Measurements from ENCODE around the gene DDIT3. TPM values are rescaled to one million over a fixed set of nuclear protein-coding genes. Genes with fewer than 3 reads are reported as not detected.
"Not testable (repeated sequence)": the region's sequence is repeated elsewhere in the genome, so short reads cannot be mapped to it uniquely, and the experiment has no call there.

The DDIT3 gene
- total and polyA plus RNA-seq, 9 donors = 9.7 to 28.3 (median 13.1) TPM

GRCh38 chr12:57498132-57498502 lies 22.2 kb downstream of the DDIT3 start:
- 78% methylated on average over 3 of the region's 9 CpGs for WGBS (ENCODE audit: insufficient coverage)
- Histone ChIP-seq H3K9me3 (replicated peaks; ENCODE audit: control insufficient read depth, low read depth, low read length) (no peaks in the 10 kb centered on the region), H3K36me3 (ENCODE audit: control insufficient read depth, insufficient read depth, low read length) (peaks cover 48% of the 10 kb centered on the region)

DNA sequence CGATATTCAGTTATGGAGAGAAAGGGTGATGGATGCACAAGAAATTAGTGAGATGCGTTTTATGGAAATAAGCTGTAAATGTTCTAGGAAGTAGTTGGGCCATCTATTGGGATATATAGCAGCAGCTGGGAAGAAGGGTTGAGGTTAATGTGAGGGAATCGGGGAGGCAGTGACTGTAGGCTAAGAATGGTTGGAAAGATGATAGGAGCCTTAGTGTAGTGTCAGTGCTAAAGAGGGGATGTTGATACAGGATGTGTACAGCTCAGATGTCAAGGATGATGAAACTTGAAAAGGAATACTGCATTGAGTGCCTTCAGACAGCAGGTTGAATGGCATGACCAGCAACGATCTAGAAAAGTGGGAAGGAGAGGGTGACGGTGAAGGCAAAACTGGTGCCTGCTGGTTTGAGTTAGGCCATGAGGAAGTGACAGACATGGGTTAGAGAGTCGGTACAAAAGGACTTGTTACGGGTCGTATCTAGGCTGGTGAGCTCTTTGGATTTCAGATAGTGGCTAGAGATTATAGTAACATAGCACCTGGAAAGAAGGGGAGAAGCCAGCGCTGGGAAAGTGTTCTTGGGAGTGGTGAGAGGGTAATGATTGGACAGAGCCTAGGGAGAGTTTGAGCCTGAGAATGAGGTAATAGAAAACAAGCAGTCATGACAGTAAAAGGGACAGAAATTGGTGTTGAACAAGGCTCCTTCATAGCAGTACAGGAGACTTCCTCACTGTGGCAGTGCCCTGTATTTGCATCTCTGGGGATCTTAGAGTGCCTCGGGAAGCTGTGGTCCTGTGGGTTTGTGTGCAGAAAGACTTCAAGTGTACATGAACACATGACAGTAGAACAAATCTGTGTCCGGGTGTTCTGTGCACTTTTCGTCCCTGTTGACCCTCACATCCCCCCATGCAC lies 22.8 kb downstream of the DDIT3 start:
- Histone ChIP-seq H3K9me3 (replicated peaks; ENCODE audit: control insufficient read depth, low read depth, low read length) (no peaks in the 10 kb centered on the region), H3K4me3 (ENCODE audit: low read length) (no peak overlapping the region), H3K36me3 (ENCODE audit: control insufficient read depth, insufficient read depth, low read length) (peaks cover 53% of the 10 kb centered on the region), H3K27me3 (ENCODE audit: control insufficient read depth, insufficient read depth, low read length) (no peaks in the 10 kb centered on the region), H3K27ac (ENCODE audit: low read length) (no peak overlapping the region), H3K4me1 (ENCODE audit: control insufficient read depth, insufficient read depth, low read length) (no peaks in the 10 kb centered on the region)
- WGBS (ENCODE audit: insufficient coverage) = 96% methylated on average over 11 of the region's 12 CpGs
- no peak for DNase-seq

More at GRCh38 chr12:57498132-57498502, 22.2 kb downstream of the DDIT3 start:
- DNase-seq = no peak
- Histone ChIP-seq H3K27me3 (ENCODE audit: control insufficient read depth, insufficient read depth, low read length) (no peaks in the 10 kb centered on the region), H3K4me1 (ENCODE audit: control insufficient read depth, insufficient read depth, low read length) (no peaks in the 10 kb centered on the region), H3K27ac (ENCODE audit: low read length) (no peak overlapping the region), H3K4me3 (ENCODE audit: low read length) (no peak overlapping the region)

GRCh38 chr12:57496822-57497221 lies 23.5 kb downstream of the DDIT3 start:
- Histone ChIP-seq H3K4me1 (ENCODE audit: control insufficient read depth, insufficient read depth, low read length) (no peaks in the 10 kb centered on the region), H3K27me3 (ENCODE audit: control insufficient read depth, insufficient read depth, low read length) (no peaks in the 10 kb centered on the region), H3K36me3 (ENCODE audit: control insufficient read depth, insufficient read depth, low read length) (peaks cover 48% of the 10 kb centered on the region)

GRCh38 chr12:57495051-57495701 lies 25.1 kb downstream of the DDIT3 start:
- H3K9me3 ChIP-seq (replicated peaks; ENCODE audit: control insufficient read depth, low read depth, low read length); H3K4me3 ChIP-seq (ENCODE audit: low read length); H3K27me3 ChIP-seq (ENCODE audit: control insufficient read depth, insufficient read depth, low read length); DNase-seq; H3K4me1 ChIP-seq (ENCODE audit: control insufficient read depth, insufficient read depth, low read length); H3K27ac ChIP-seq (ENCODE audit: low read length): not testable (repeated sequence)
- peaks cover 49% of the 10 kb centered on the region for H3K36me3 ChIP-seq (ENCODE audit: control insufficient read depth, insufficient read depth, low read length)
- WGBS (ENCODE audit: insufficient coverage) = 96% methylated on average over 25 of the region's 48 CpGs

More at GRCh38 chr12:57496822-57497221, 23.5 kb downstream of the DDIT3 start:
- DNase-seq = no peak
- Histone ChIP-seq H3K9me3 (replicated peaks; ENCODE audit: control insufficient read depth, low read depth, low read length) (no peaks in the 10 kb centered on the region), H3K27ac (ENCODE audit: low read length) (no peak overlapping the region), H3K4me3 (ENCODE audit: low read length) (no peak overlapping the region)

GRCh38 chr12:57491393-57492280 lies 28.7 kb downstream of the DDIT3 start:
- Histone ChIP-seq H3K9me3 (replicated peaks; ENCODE audit: control insufficient read depth, low read depth, low read length) (no peaks in the 10 kb centered on the region), H3K36me3 (ENCODE audit: control insufficient read depth, insufficient read depth, low read length) (peaks cover 39% of the 10 kb centered on the region), H3K27me3 (ENCODE audit: control insufficient read depth, insufficient read depth, low read length) (no peaks in the 10 kb centered on the region), H3K27ac (ENCODE audit: low read length) (no peak overlapping the region), H3K4me3 (ENCODE audit: low read length) (no peak overlapping the region), H3K4me1 (ENCODE audit: control insufficient read depth, insufficient read depth, low read length) (peaks cover 15% of the 10 kb centered on the region)
- DNase-seq = no peak
- WGBS (ENCODE audit: insufficient coverage) = 90% methylated on average over 8 of the region's 15 CpGs

DNA sequence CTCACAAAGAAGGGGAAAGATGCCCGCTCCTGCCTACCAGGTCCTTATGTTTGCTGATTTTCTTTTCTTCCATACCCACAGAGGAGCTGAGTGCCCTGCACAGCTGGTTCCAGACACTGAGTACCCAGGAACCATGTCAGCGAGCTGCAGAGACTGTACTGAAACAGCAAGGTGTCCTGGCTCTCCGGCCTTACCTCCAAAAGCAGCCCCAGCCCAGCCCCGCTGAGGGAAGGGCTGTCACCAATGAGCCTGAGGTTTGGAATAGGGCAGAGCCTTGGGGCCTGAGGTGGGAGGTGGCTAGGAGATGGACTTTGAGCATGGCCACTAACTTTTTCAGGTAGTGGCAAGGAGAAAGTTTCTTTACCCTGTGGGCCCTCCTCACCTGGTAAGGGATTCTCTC lies 30.2 kb downstream of the DDIT3 start:
- no peaks in the 10 kb centered on the region for H3K9me3 ChIP-seq (replicated peaks; ENCODE audit: control insufficient read depth, low read depth, low read length)
- peaks cover 15% of the 10 kb centered on the region for H3K4me1 ChIP-seq (ENCODE audit: control insufficient read depth, insufficient read depth, low read length)
- H3K27ac ChIP-seq (ENCODE audit: low read length) = no peak overlapping the region
- peaks cover 33% of the 10 kb centered on the region for H3K36me3 ChIP-seq (ENCODE audit: control insufficient read depth, insufficient read depth, low read length)
- no peak overlapping the region for H3K4me3 ChIP-seq (ENCODE audit: low read length)
- DNase-seq = no peak
- WGBS (ENCODE audit: insufficient coverage) = 100% methylated on average over 3 of the region's 4 CpGs
- H3K27me3 ChIP-seq (ENCODE audit: control insufficient read depth, insufficient read depth, low read length) = no peaks in the 10 kb centered on the region

- H3K4me3 ChIP-seq (ENCODE audit: low read length) = peak overlapping the region; percentile 87
- no peaks in the 10 kb centered on the region for H3K9me3 ChIP-seq (replicated peaks; ENCODE audit: control insufficient read depth, low read depth, low read length)
- peaks cover 33% of the 10 kb centered on the region for H3K36me3 ChIP-seq (ENCODE audit: control insufficient read depth, insufficient read depth, low read length)
- 62% methylated on average over 2 of the region's 5 CpGs for WGBS (ENCODE audit: insufficient coverage)
- peaks cover 15% of the 10 kb centered on the region for H3K4me1 ChIP-seq (ENCODE audit: control insufficient read depth, insufficient read depth, low read length)
- H3K27me3 ChIP-seq (ENCODE audit: control insufficient read depth, insufficient read depth, low read length) = no peaks in the 10 kb centered on the region
- no peak for DNase-seq
- no peak overlapping the region for H3K27ac ChIP-seq (ENCODE audit: low read length)
Measured at GRCh38 chr12:57489157-57489641, 31.1 kb downstream of the DDIT3 start.

DNA sequence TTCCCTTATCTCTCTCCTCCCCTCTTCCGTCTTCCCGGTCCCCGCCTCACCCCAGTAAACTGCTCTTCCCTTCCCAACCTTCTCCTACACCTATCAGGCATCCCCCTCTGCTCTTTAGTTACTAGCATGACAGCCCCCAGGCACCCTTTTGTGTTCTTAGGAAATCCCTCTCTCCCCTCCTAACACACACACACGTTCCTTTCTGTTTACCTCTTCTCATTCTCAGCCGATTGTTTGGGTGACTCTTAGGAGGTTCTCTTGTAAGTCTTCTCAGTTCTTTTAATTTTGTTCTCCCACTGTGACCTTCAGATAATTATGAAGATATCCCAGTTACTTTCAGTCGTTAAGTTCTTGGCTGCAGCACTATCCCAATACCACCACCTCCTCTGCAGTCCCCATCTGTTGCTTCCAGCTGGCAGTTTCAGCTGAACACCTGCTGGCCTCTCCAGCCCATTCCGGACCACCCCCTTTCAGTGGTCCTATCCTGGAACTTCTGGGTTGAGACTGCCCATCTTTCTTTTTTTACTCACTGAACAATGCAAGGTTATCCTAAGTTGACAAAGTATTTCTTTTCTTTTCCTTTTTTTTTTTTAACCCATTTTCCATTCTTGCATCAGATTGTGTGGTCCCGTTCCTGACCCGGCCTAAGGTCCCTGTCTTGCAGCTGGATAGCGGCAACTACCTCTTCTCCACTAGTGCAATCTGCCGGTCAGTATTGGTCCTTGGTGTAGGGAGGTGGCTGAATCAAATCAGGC lies 31.7 kb downstream of the DDIT3 start:
- peak overlapping the region; percentile 69 for H3K27ac ChIP-seq (ENCODE audit: low read length)
- 2% methylated on average over 4 of the region's 11 CpGs for WGBS (ENCODE audit: insufficient coverage)
- no peaks in the 10 kb centered on the region for H3K27me3 ChIP-seq (ENCODE audit: control insufficient read depth, insufficient read depth, low read length)
- H3K4me3 ChIP-seq (ENCODE audit: low read length) = peak overlapping the region; percentile 87
- H3K9me3 ChIP-seq (replicated peaks; ENCODE audit: control insufficient read depth, low read depth, low read length) = no peaks in the 10 kb centered on the region
- H3K36me3 ChIP-seq (ENCODE audit: control insufficient read depth, insufficient read depth, low read length) = peaks cover 33% of the 10 kb centered on the region
- H3K4me1 ChIP-seq (ENCODE audit: control insufficient read depth, insufficient read depth, low read length) = peaks cover 15% of the 10 kb centered on the region
- no peak for DNase-seq

GRCh38 chr12:57487597-57488401 lies 32.5 kb downstream of the DDIT3 start, which contains the start of gene MARS1:
Gene MARS1, plus strand, starts transcription at chr12:57488068. Its CDS starts 23 bp downstream, at chr12:57488091.
- peak; percentile 99 for DNase-seq
- peaks cover 31% of the 10 kb centered on the region for H3K36me3 ChIP-seq (ENCODE audit: control insufficient read depth, insufficient read depth, low read length)
- 0% methylated on average over 21 of the region's 47 CpGs for WGBS (ENCODE audit: insufficient coverage)
- H3K27ac ChIP-seq (ENCODE audit: low read length) = peak within 1 kb of the TSS; percentile 69
- no peaks in the 10 kb centered on the region for H3K27me3 ChIP-seq (ENCODE audit: control insufficient read depth, insufficient read depth, low read length)
- H3K4me1 ChIP-seq (ENCODE audit: control insufficient read depth, insufficient read depth, low read length) = peaks cover 15% of the 10 kb centered on the region
- peak within 1 kb of the TSS; percentile 87 for H3K4me3 ChIP-seq (ENCODE audit: low read length)
- H3K9me3 ChIP-seq (replicated peaks; ENCODE audit: control insufficient read depth, low read depth, low read length) = no peaks in the 10 kb centered on the region
